K562 (cell line): ENCODE measurements around the gene ZFP62. TPM values are rescaled to one million over a fixed set of nuclear protein-coding genes. Genes with fewer than 3 reads are reported as not detected.

ENCODE experiments used
- ATAC-seq: fragments of 200-7000 bp; cut with Tn5 transposase; 3 replicates; pipeline ENCODE4 v1.9.1; 2020; ENCODE audit warnings: moderate library complexity
- BruUV-seq: library from RNA; stranded (reverse); fragments of 400-500 nt; replicated peaks from 2 replicates; lab custom pipeline; 2021; lab: Mats Ljungman, UMichigan
- CTCF ChIA-PET: fragments of 300-600 bp; formaldehyde crosslinking; extraction: SDS; loops from one replicate; lab custom pipeline; 2021; ENCODE audit warnings: low intra/inter-chr PET ratio; lab: Yijun Ruan, JAX
- POLR2A ChIA-PET: fragments of 300-600, 350-650 bp; sonication (Branson Sonifier 250); formaldehyde crosslinking; extraction: SDS; loops from one replicate; lab custom pipeline; 2021; ENCODE audit warnings: antibody characterized with exemption, inconsistent platforms; lab: Yijun Ruan, JAX
- DNase-seq, 4 experiments: peaks; one replicate each; pipeline versions ENCODE4 v3.0.0 to v3.0.0-alpha.2; 2011 to 2018; ENCODE audit warnings: low spot score in 3 of 4, mixed read lengths in 3 of 4; ENCODE audit errors: extremely low read depth in 1 of 4
- FAIRE-seq: peaks from 2 replicates; lab custom pipeline; 2011; peaks lifted over from hg19 to GRCh38; lab: Jason Lieb, UNC
- H2AFZ ChIP-seq: 2 replicates; pipeline ENCODE4 v1.6.0; 2011; ENCODE audit warnings: low read depth, low read length, control low read depth, inconsistent platforms
- H3K27ac ChIP-seq: fragments of 200-600 bp; 3 replicates; pipeline ENCODE4 v1.8.0; 2011; ENCODE audit warnings: low read depth, mild to moderate bottlenecking, control low read depth, inconsistent platforms, low read length, moderate library complexity, mixed read lengths; ENCODE audit errors: extremely low read depth
- H3K27me3 ChIP-seq, 2 experiments: fragments of 300-600 bp in 1 of 2; 2 replicates in 1 of 2; 3 replicates in 1 of 2; pipeline versions ENCODE4 v1.6.0 to v1.8.0; 2011; ENCODE audit warnings: inconsistent platforms in 2 of 2, low read length in 2 of 2, mild to moderate bottlenecking in 1 of 2, mixed read lengths in 1 of 2, moderate library complexity in 1 of 2; ENCODE audit not compliant: control insufficient read depth in 2 of 2, insufficient read depth in 2 of 2
- H3K36me3 ChIP-seq: fragments of 300-600 bp; 3 replicates; pipeline ENCODE4 v1.8.0; 2011; ENCODE audit warnings: mild to moderate bottlenecking, low read length, inconsistent platforms; ENCODE audit not compliant: control insufficient read depth, insufficient read depth
- H3K4me1 ChIP-seq, 2 experiments: fragments of 200-600 bp in 1 of 2; replicated peaks in 1 of 2; 2 replicates in 1 of 2; 3 replicates in 1 of 2; pipeline versions ENCODE4 v1.5.1 to v1.8.0; 2011; ENCODE audit warnings: inconsistent platforms in 2 of 2, low read length in 2 of 2, mild to moderate bottlenecking in 1 of 2, mixed read lengths in 1 of 2, moderate library complexity in 1 of 2; ENCODE audit not compliant: control insufficient read depth in 2 of 2, insufficient read depth in 2 of 2
- H3K4me2 ChIP-seq: 2 replicates; pipeline ENCODE4 v1.6.1; 2011; ENCODE audit warnings: low read length, control low read depth, inconsistent platforms, mixed read lengths; ENCODE audit not compliant: insufficient read depth
- H3K4me3 ChIP-seq: fragments of 200-600 bp; sonication (generic), shearing (Covaris generic); 2 replicates; pipeline ENCODE4 v1.5.1; 2016; ENCODE audit warnings: control low read depth, inconsistent platforms
- H3K79me2 ChIP-seq: fragments of 200-600 bp; 3 replicates; pipeline ENCODE4 v1.8.0; 2011; ENCODE audit warnings: low read length, inconsistent platforms; ENCODE audit not compliant: control insufficient read depth, insufficient read depth
- H3K9ac ChIP-seq, 2 experiments: 2 replicates each; pipeline versions ENCODE4 v1.6.0 to v1.6.1; 2011; ENCODE audit warnings: low read depth in 2 of 2, low read length in 2 of 2, control low read depth in 1 of 2, inconsistent platforms in 1 of 2, mild to moderate bottlenecking in 1 of 2, mixed read lengths in 1 of 2; ENCODE audit not compliant: insufficient read depth in 1 of 2
- H3K9me1 ChIP-seq: one replicate; pipeline ENCODE4 v1.6.0; 2011; ENCODE audit warnings: inconsistent platforms, mild to moderate bottlenecking, low read length, moderate library complexity; ENCODE audit not compliant: control insufficient read depth, insufficient read depth
- H3K9me3 ChIP-seq: replicated peaks from 2 replicates; pipeline ENCODE4 v1.5.1; 2011; ENCODE audit warnings: low read depth, low read length, inconsistent platforms; ENCODE audit not compliant: control insufficient read depth, insufficient read depth
- H4K20me1 ChIP-seq: replicated peaks from 2 replicates; pipeline ENCODE4 v1.6.1; 2011; ENCODE audit warnings: low read length, inconsistent platforms, mixed read lengths; ENCODE audit not compliant: control insufficient read depth, insufficient read depth
- ADNP ChIP-seq: fragments of 200-800 bp; sonication (Bioruptor generic); IDR thresholded peaks from 2 replicates; pipeline ENCODE4 v1.6.1; 2016; ENCODE audit warnings: missing genetic modification characterization, missing compliant biosample characterization
- C11orf30 ChIP-seq: fragments of 450-650 bp; IDR thresholded peaks from 2 replicates; pipeline ENCODE4 v1.6.1; 2016; ENCODE audit warnings: low read depth, mild to moderate bottlenecking
- CBFB ChIP-seq: sonication (generic); formaldehyde crosslinking; IDR thresholded peaks from 2 replicates; pipeline ENCODE4 v1.4.0; 2020; ENCODE audit warnings: mild to moderate bottlenecking, missing genetic modification reagents
- CEBPG ChIP-seq, 3 experiments: fragments of 200-800 bp in 1 of 3; sonication (Bioruptor generic) in 1 of 3; sonication (generic) in 1 of 3; formaldehyde crosslinking in 1 of 3; IDR thresholded peaks in 2 of 3; conservative IDR thresholded peaks in 1 of 3; 2 replicates each; pipeline versions ENCODE4 v1.6.1 to v1.8.0; 2016 to 2022; ENCODE audit warnings: missing compliant biosample characterization in 2 of 3, missing genetic modification characterization in 2 of 3, mild to moderate bottlenecking in 1 of 3, missing genetic modification reagents in 1 of 3
- EGR1 ChIP-seq: fragments of 450-650 bp; conservative IDR thresholded peaks from 2 replicates; pipeline ENCODE4 v1.6.1; 2017; ENCODE audit warnings: mild to moderate bottlenecking
- ETV6 ChIP-seq, 3 experiments: fragments of 150-350 bp in 1 of 3; sonication (generic) in 1 of 3; formaldehyde crosslinking in 1 of 3; IDR thresholded peaks; 2 replicates each; pipeline versions ENCODE4 v1.6.1 to v1.8.0; 2014 to 2022; ENCODE audit warnings: borderline replicate concordance in 2 of 3, low read depth in 2 of 3, antibody characterized with exemption in 1 of 3, low read length in 1 of 3, mild to moderate bottlenecking in 1 of 3, missing genetic modification reagents in 1 of 3
- HMGN3 ChIP-seq: IDR thresholded peaks from 2 replicates; pipeline ENCODE4 v1.6.1; 2011; ENCODE audit warnings: borderline replicate concordance, low read depth, mild to moderate bottlenecking, mixed read lengths, low read length; ENCODE audit not compliant: insufficient read length; ENCODE audit errors: extremely low read depth
- ILK ChIP-seq: fragments of 450-650 bp; IDR thresholded peaks from 2 replicates; pipeline ENCODE4 v1.6.1; 2016; ENCODE audit warnings: missing genetic modification characterization, low read depth, mild to moderate bottlenecking, missing compliant biosample characterization, moderate library complexity, borderline replicate concordance
- JUNB ChIP-seq: fragments of 450-650 bp; formaldehyde crosslinking; conservative IDR thresholded peaks from 2 replicates; pipeline ENCODE4 v1.4.0; 2020; ENCODE audit warnings: mild to moderate bottlenecking
- NR1H2 ChIP-seq: sonication (generic); formaldehyde crosslinking; IDR thresholded peaks from 2 replicates; pipeline ENCODE4 v1.4.0; 2020; ENCODE audit warnings: mild to moderate bottlenecking, missing genetic modification reagents
- NR2C2 ChIP-seq, 2 experiments: fragments of 200-800 bp in 1 of 2; sonication (Bioruptor generic) in 1 of 2; sonication (generic) in 1 of 2; formaldehyde crosslinking in 1 of 2; IDR thresholded peaks; 2 replicates each; pipeline versions ENCODE4 v1.6.1 to v1.8.0; 2016 to 2022; ENCODE audit warnings: mild to moderate bottlenecking in 1 of 2, missing compliant biosample characterization in 1 of 2, missing genetic modification characterization in 1 of 2, missing genetic modification reagents in 1 of 2
- RBBP5 ChIP-seq: fragments of 200-600 bp; sonication (generic); IDR thresholded peaks from 2 replicates; pipeline ENCODE4 v1.6.1; 2012; ENCODE audit warnings: borderline replicate concordance, mild to moderate bottlenecking, low read length, control low read depth, inconsistent platforms; ENCODE audit not compliant: insufficient read depth, poor library complexity, severe bottlenecking
- RHOXF2B ChIP-seq: fragments of 250-450 bp; sonication (Bioruptor Pico); conservative IDR thresholded peaks from 2 replicates; pipeline ENCODE4 v1.5.1; 2021
- ZNF696 ChIP-seq: fragments of 250-450 bp; sonication (Bioruptor Pico); conservative IDR thresholded peaks from 2 replicates; pipeline ENCODE4 v1.4.0; 2020; ENCODE audit warnings: mild to moderate bottlenecking, moderate library complexity
- WGBS: fragments of 100-300 bp; shearing (Covaris generic); methylation state at CpG from one replicate; pipeline ENCODE4 v1.1.6; 2016; ENCODE audit warnings: low coverage, mixed read lengths; ENCODE audit not compliant: insufficient coverage; ENCODE audit errors: missing lambda C conversion rate; 5-methylcytosine and 5-hydroxymethylcytosine counted together
- in situ Hi-C: fragments of 300-500 bp; cut with MboI; formaldehyde crosslinking; loops from 4 replicates; pipeline ENCODE4 v1.15.0; 2018; ENCODE audit warnings: inconsistent platforms, mixed read lengths
- intact Hi-C: fragments of 100-400 bp; cut with micrococcal nuclease; formaldehyde crosslinking; loops from 2 replicates; pipeline ENCODE4 v1.14.2; 2022
- polyA plus RNA-seq, 8 experiments: library from polyadenylated mRNA; depleted of rRNA in 4 of 8; stranded (reverse) in 5 of 8; unstranded in 3 of 8; fragments of >200 nt; fragmentation: Nextera tagmentation in 2 of 8; fragmentation: Illumina TruSeq in 1 of 8; extraction: Ambion mirVana in 2 of 8; extraction: Trizol in 1 of 8; gene quantifications; 2 replicates each; pipeline versions ENCODE4 v1.2.1 to v1.2.3, GENCODE V29; 2011 to 2014; ENCODE audit warnings: inconsistent platforms in 1 of 8, missing spikeins in 1 of 8
- total RNA-seq, 7 experiments: library from RNA; depleted of rRNA in 6 of 7; stranded (reverse); fragments of >200 nt in 6 of 7; fragmentation: Illumina TruSeq in 2 of 7; extraction: Trizol in 2 of 7; gene quantifications; 2 replicates each; pipeline versions ENCODE4 v1.2.1 to v1.2.3, GENCODE V29; 2011 to 2021; ENCODE audit warnings: low replicate concordance in 1 of 7
- TF ChIP-seq, protein P1 (sequence below), 2 experiments: fragments of 450-650 bp in 1 of 2; sonication (generic) in 1 of 2; formaldehyde crosslinking in 1 of 2; IDR thresholded peaks in 1 of 2; conservative IDR thresholded peaks in 1 of 2; 2 replicates each; pipeline versions ENCODE4 v1.6.1 to v1.8.1; 2016 to 2023; ENCODE audit warnings: mild to moderate bottlenecking in 2 of 2, moderate library complexity in 2 of 2, inconsistent platforms in 1 of 2, missing genetic modification reagents in 1 of 2
- TF ChIP-seq, protein P2 (sequence below): fragments of 250-450 bp; sonication (Bioruptor Pico); IDR thresholded peaks from 2 replicates; pipeline ENCODE4 v1.8.0; 2022; ENCODE audit warnings: inconsistent platforms, mild to moderate bottlenecking, moderate library complexity, borderline replicate concordance

ZFP62 gene
- total and polyA plus RNA-seq, 9 of the 15 experiments (the other 6 are each of a cell fraction or from before 2014, with no cell fraction given), result 12.2 to 37.5 (median 25.0) TPM

- Histone ChIP-seq H4K20me1 (no peaks in the 10 kb centered on the region), H3K4me1 (peaks cover 61 to 62% of the 10 kb centered on the region in 2 experiments), H3K4me2 (peak overlapping the region; percentile 93), H3K4me3 (peak overlapping the region; percentile 68), H3K27ac (peak overlapping the region; percentile 43), H3K79me2 (peaks cover 81% of the 10 kb centered on the region), H3K27me3 (no peaks in the 10 kb centered on the region), H3K9me1 (no peaks in the 10 kb centered on the region), H3K36me3 (peaks cover 31% of the 10 kb centered on the region; the same call in 2 of the 3 replicates), H3K9me3 (no peaks in the 10 kb centered on the region), H3K9ac (peak overlapping the region; percentile 80 to 88; a peak in 3 of 4 replicates), H2AFZ (no peak overlapping the region)
- WGBS, result 15% methylated on average over 6 of the region's 6 CpGs
- no peak for DNase-seq
- POLR2A ChIA-PET, result interaction anchor here (0.7 to 1.2 kb wide), 3 partner anchors 14 to 78 kb away, joined by 3 read pairs; no protein-coding TSS in a partner anchor
- CTCF ChIA-PET, result no interaction called here
- no peak for ATAC-seq
- BruUV-seq, result no TSS peak
- in situ Hi-C loops, result no loop called here
- intact Hi-C loops, result loop anchor here (10.0 kb wide), 1 partner anchor 217 kb away; no protein-coding TSS in a partner anchor
- peak; percentile 58 for FAIRE-seq
- TF ChIP-seq CEBPG (CRISPR knock-in tag; IDR thresholded peaks at IDR 0.05), result no peak
- peak in 1 of 2 experiments; percentile 64; a peak in 2 of 4 replicates for TF ChIP-seq CEBPG (tag; conservative IDR thresholded peaks at IDR 0.05 in 1 of 2, IDR thresholded peaks at IDR 0.05 in 1 of 2)
- TF ChIP-seq CBFB (CRISPR knock-in tag), result no peak
- no peak for TF ChIP-seq ADNP (tag)
- no peak for TF ChIP-seq EGR1
- TF ChIP-seq HMGN3, result no peak
- TF ChIP-seq, protein P1, sequence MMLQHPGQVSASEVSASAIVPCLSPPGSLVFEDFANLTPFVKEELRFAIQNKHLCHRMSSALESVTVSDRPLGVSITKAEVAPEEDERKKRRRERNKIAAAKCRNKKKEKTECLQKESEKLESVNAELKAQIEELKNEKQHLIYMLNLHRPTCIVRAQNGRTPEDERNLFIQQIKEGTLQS (IDR thresholded peaks at IDR 0.05), result peak; percentile 64
- TF ChIP-seq, protein P1 (CRISPR knock-in tag; conservative IDR thresholded peaks at IDR 0.05), result no peak
- TF ChIP-seq RHOXF2B (CRISPR knock-in tag), result no peak
- TF ChIP-seq JUNB, result no peak
- TF ChIP-seq ETV6 (IDR thresholded peaks at IDR 0.05; ENCODE audit: borderline replicate concordance in 1 of 2, low read depth in 2 of 2, low read length in 1 of 2), result no peak
- no peak for TF ChIP-seq ETV6 (CRISPR knock-in tag; IDR thresholded peaks at IDR 0.05; ENCODE audit: borderline replicate concordance)
- no peak for TF ChIP-seq NR1H2 (CRISPR knock-in tag)
- TF ChIP-seq RBBP5, result no peak
- TF ChIP-seq, protein P2, sequence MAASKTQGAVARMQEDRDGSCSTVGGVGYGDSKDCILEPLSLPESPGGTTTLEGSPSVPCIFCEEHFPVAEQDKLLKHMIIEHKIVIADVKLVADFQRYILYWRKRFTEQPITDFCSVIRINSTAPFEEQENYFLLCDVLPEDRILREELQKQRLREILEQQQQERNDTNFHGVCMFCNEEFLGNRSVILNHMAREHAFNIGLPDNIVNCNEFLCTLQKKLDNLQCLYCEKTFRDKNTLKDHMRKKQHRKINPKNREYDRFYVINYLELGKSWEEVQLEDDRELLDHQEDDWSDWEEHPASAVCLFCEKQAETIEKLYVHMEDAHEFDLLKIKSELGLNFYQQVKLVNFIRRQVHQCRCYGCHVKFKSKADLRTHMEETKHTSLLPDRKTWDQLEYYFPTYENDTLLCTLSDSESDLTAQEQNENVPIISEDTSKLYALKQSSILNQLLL (CRISPR knock-in tag), result no peak
- no peak for TF ChIP-seq ZNF696 (CRISPR knock-in tag)
- no peak for TF ChIP-seq NR2C2 (CRISPR knock-in tag; IDR thresholded peaks at IDR 0.05)
- no peak for TF ChIP-seq NR2C2 (tag; IDR thresholded peaks at IDR 0.05)
- TF ChIP-seq C11orf30, result no peak
- no peak for TF ChIP-seq ILK (tag)
These were observed 53.2 kb downstream of the ZFP62 start for GRCh38 chr5:180807654-180808414.
